ENCODE measurements around the gene ZBTB7B. TPM values are rescaled to one million over a fixed set of nuclear protein-coding genes. Genes with fewer than 3 reads are reported as not detected.
"Not testable (repeated sequence)": the region's sequence is repeated elsewhere in the genome, so short reads cannot be mapped to it uniquely, and the experiment has no call there.

ZBTB7B gene
- total RNA-seq, 1 donor from 2014 or later = 23.6 TPM

GRCh38 chr1:154986736-154987135 lies 15.9 kb upstream of the ZBTB7B start:
- not testable (repeated sequence) for DNase-seq (ENCODE audit: extremely low read depth, low read depth, low spot score)

GRCh38 chr1:154987326-154987725 lies 15.3 kb upstream of the ZBTB7B start:
- DNase-seq (ENCODE audit: extremely low read depth, low read depth, low spot score) = no peak

GRCh38 chr1:154988058-154988954 lies 14.3 kb upstream of the ZBTB7B start:
- no peak for DNase-seq (ENCODE audit: extremely low read depth, low read depth, low spot score)

- no peak for DNase-seq (ENCODE audit: extremely low read depth, low read depth, low spot score)
These were observed 13.3 kb upstream of the ZBTB7B start for GRCh38 chr1:154989195-154989860.

- DNase-seq (ENCODE audit: extremely low read depth, low read depth, low spot score) = no peak
These were observed 12.3 kb upstream of the ZBTB7B start for GRCh38 chr1:154990276-154990675.

GRCh38 chr1:154992721-154993571 lies 9.7 kb upstream of the ZBTB7B start:
- DNase-seq (ENCODE audit: extremely low read depth, low read depth, low spot score) = no peak

- no peak for DNase-seq (ENCODE audit: extremely low read depth, low read depth, low spot score)
These were observed 8.9 kb upstream of the ZBTB7B start, which contains the start of gene LENEP for GRCh38 chr1:154993572-154994268. LENEP (plus strand) TSS chr1:154993586; CDS start chr1:154993608, 22 bp downstream.

GRCh38 chr1:154994269-154994587 lies 8.4 kb upstream of the ZBTB7B start:
- DNase-seq (ENCODE audit: extremely low read depth, low read depth, low spot score) = no peak

GRCh38 chr1:154994591-154994990 lies 8.0 kb upstream of the ZBTB7B start:
- no peak for DNase-seq (ENCODE audit: extremely low read depth, low read depth, low spot score)

- not testable (repeated sequence) for DNase-seq (ENCODE audit: extremely low read depth, low read depth, low spot score)
These were observed 7.2 kb upstream of the ZBTB7B start for GRCh38 chr1:154995301-154995983.

- DNase-seq (ENCODE audit: extremely low read depth, low read depth, low spot score) = no peak
These were observed 5.5 kb upstream of the ZBTB7B start for GRCh38 chr1:154996966-154997701.

- no peak for DNase-seq (ENCODE audit: extremely low read depth, low read depth, low spot score)
These were observed 4.3 kb upstream of the ZBTB7B start for GRCh38 chr1:154998201-154998780.

GRCh38 chr1:154998818-154999570 lies 3.6 kb upstream of the ZBTB7B start:
- DNase-seq (ENCODE audit: extremely low read depth, low read depth, low spot score) = no peak

- DNase-seq (ENCODE audit: extremely low read depth, low read depth, low spot score) = no peak
These were observed 2.8 kb upstream of the ZBTB7B start for GRCh38 chr1:154999571-155000410.

GRCh38 chr1:155000411-155000725 lies 2.2 kb upstream of the ZBTB7B start:
- no peak for DNase-seq (ENCODE audit: extremely low read depth, low read depth, low spot score)

GRCh38 chr1:155000726-155001424 lies 1.7 kb upstream of the ZBTB7B start:
- DNase-seq (ENCODE audit: extremely low read depth, low read depth, low spot score) = no peak

GRCh38 chr1:155001425-155001674 lies 1.3 kb upstream of the ZBTB7B start:
- no peak for DNase-seq (ENCODE audit: extremely low read depth, low read depth, low spot score)

Data from glomerular endothelial cell (primary cell).